Measurements from ENCODE around the gene GLIS1. TPM values are rescaled to one million over a fixed set of nuclear protein-coding genes. Genes with fewer than 3 reads are reported as not detected.

Gene GLIS1
- total and polyA plus RNA-seq, 2 of the 8 experiments (the other 6 are each of a cell fraction or from before 2014, with no cell fraction given), result 0.15 to 0.22 TPM

DNA sequence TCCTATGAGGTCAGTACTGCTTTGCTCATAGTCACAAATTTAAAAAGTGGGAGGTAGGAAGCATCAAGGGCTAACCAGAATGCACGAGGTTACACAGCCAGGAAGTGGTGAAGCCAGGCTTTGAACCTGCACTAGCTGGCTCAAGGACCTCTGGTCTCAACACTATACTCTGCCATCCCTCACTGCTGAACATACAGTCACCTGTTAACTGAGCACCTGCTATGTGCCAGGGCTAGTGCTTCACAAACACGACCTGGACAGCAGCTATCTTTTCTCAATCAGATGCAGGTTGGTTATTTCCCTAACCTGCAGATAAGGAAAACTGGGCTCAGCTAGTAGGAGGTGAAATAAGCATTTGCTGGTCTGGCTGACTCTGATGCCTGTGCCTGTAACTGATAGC lies 73.0 kb downstream of the GLIS1 start:
- no peak for TF ChIP-seq GTF2F1 (IDR thresholded peaks at IDR 0.05; ENCODE audit: borderline replicate concordance, low read depth, low read length)
- TF ChIP-seq, protein P1, sequence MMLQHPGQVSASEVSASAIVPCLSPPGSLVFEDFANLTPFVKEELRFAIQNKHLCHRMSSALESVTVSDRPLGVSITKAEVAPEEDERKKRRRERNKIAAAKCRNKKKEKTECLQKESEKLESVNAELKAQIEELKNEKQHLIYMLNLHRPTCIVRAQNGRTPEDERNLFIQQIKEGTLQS (IDR thresholded peaks at IDR 0.05; ENCODE audit: insufficient read depth, low read depth, low read length), result no peak
- no peak for TF ChIP-seq CREB1 (IDR thresholded peaks at IDR 0.05)
- TF ChIP-seq CBX5 (IDR thresholded peaks at IDR 0.05; ENCODE audit: low read depth, low read length), result no peak
- no peak for TF ChIP-seq POLR2A (IDR thresholded peaks at IDR 0.05; ENCODE audit: control extremely low read depth in 1 of 2, low read depth in 2 of 2, low read length in 2 of 2)
- no peak for TF ChIP-seq CHD1 (IDR thresholded peaks at IDR 0.05; ENCODE audit: low read depth, low read length)
- TF ChIP-seq POLR2AphosphoS5 (IDR thresholded peaks at IDR 0.05; ENCODE audit: low read depth, low read length), result no peak
- no peak for TF ChIP-seq KDM4A (IDR thresholded peaks at IDR 0.05; ENCODE audit: low read depth, low read length, severe bottlenecking)
- TF ChIP-seq, protein P2, sequence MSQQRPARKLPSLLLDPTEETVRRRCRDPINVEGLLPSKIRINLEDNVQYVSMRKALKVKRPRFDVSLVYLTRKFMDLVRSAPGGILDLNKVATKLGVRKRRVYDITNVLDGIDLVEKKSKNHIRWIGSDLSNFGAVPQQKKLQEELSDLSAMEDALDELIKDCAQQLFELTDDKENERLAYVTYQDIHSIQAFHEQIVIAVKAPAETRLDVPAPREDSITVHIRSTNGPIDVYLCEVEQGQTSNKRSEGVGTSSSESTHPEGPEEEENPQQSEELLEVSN (IDR thresholded peaks at IDR 0.05), result no peak
- no peak for TF ChIP-seq SP2 (IDR thresholded peaks at IDR 0.05; ENCODE audit: low read length)
- TF ChIP-seq BRCA1 (IDR thresholded peaks at IDR 0.05; ENCODE audit: low read depth, low read length), result no peak
- TF ChIP-seq ASH2L (IDR thresholded peaks at IDR 0.05; ENCODE audit: low read length), result no peak
- no peak for TF ChIP-seq EP300 (IDR thresholded peaks at IDR 0.05; ENCODE audit: borderline replicate concordance in 1 of 2, low read depth in 2 of 2, low read length in 2 of 2)
- TF ChIP-seq CBX8 (IDR thresholded peaks at IDR 0.05; ENCODE audit: borderline replicate concordance, low read depth, low read length), result no peak
- no peak for FAIRE-seq
- Histone ChIP-seq H3K4me1 (replicated peaks in 1 of 4; ENCODE audit: control insufficient read depth in 3 of 4, insufficient read depth in 4 of 4, low read length in 3 of 4) (no peaks in the 10 kb centered on the region), H3K36me3 (ENCODE audit: control insufficient read depth in 2 of 4, insufficient read depth in 4 of 4, low read length in 3 of 4) (no peaks in the 10 kb centered on the region), H4K5ac (ENCODE audit: insufficient read length, low read depth, low read length) (no peak overlapping the region), H3K9me3 (ENCODE audit: insufficient read depth in 2 of 2, low read depth in 1 of 2, low read length in 1 of 2) (no peaks in the 10 kb centered on the region), H3K56ac (replicated peaks; ENCODE audit: insufficient read length, low read depth, low read length) (no peak overlapping the region), H3K79me1 (ENCODE audit: low read depth, low read length) (no peaks in the 10 kb centered on the region), H3K23ac (ENCODE audit: insufficient read length) (no peak overlapping the region), H3K4me2 (ENCODE audit: insufficient read depth in 1 of 2, low read depth in 2 of 2, low read length in 2 of 2) (no peak overlapping the region), H3K9ac (replicated peaks in 1 of 4; ENCODE audit: extremely low read depth in 1 of 4, low read depth in 3 of 4, low read length in 3 of 4) (no peak overlapping the region), H2AK5ac (ENCODE audit: low read depth, low read length) (no peak overlapping the region), H4K20me1 (replicated peaks in 1 of 2; ENCODE audit: control insufficient read depth in 1 of 2, insufficient read depth in 2 of 2, low read length in 2 of 2) (no peaks in the 10 kb centered on the region), H4K91ac (replicated peaks; ENCODE audit: insufficient read length, low read length) (no peak overlapping the region), H2BK20ac (ENCODE audit: low read length) (no peak overlapping the region), H2BK5ac (ENCODE audit: low read depth, low read length) (no peak overlapping the region), H3K27me3 (replicated peaks in 1 of 4; ENCODE audit: control insufficient read depth in 3 of 4, extremely low read depth in 1 of 4, insufficient read depth in 3 of 4, low read length in 3 of 4) (no peaks in the 10 kb centered on the region; a peak in 2 of 7 replicates), H3K18ac (ENCODE audit: extremely low read depth, low read length) (no peak overlapping the region), H2BK120ac (replicated peaks; ENCODE audit: low read depth, low read length) (no peak overlapping the region), H3K4me3 (ENCODE audit: extremely low read depth in 1 of 4, insufficient read depth in 2 of 4, low read depth in 3 of 4, low read length in 4 of 4) (no peak overlapping the region), H3K23me2 (ENCODE audit: low read depth, low read length) (no peaks in the 10 kb centered on the region), H3K79me2 (ENCODE audit: control insufficient read depth in 1 of 2, insufficient read depth in 2 of 2, low read length in 2 of 2) (no peaks in the 10 kb centered on the region), H3K27ac (ENCODE audit: low read depth, low read length) (no peak overlapping the region), H2BK15ac (ENCODE audit: low read length) (no peak overlapping the region), H2AFZ (ENCODE audit: low read length) (no peak overlapping the region), H2BK12ac (ENCODE audit: low read depth, low read length) (no peak overlapping the region), H4K8ac (ENCODE audit: extremely low read depth, insufficient read depth, low read length) (no peak overlapping the region), H3K4ac (replicated peaks; ENCODE audit: insufficient read length, low read depth, low read length) (no peak overlapping the region), H3K14ac (ENCODE audit: insufficient read length) (no peak overlapping the region)
- 47% methylated on average over 2 of the region's 2 CpGs; no CpG with 5 or more reads in 1 of the 2 experiments for WGBS, 2 experiments (ENCODE audit: extremely low coverage in 1 of 2, insufficient coverage in 1 of 2, insufficient read length in 1 of 2, insufficient replicate concordance in 2 of 2, low coverage in 1 of 2, low lambda C conversion rate in 2 of 2, missing lambda C conversion rate in 1 of 2)
- ChIA-PET CTCF (ENCODE audit: partially characterized antibody) (interaction anchor here (0.7 to 2.1 kb wide), 11 partner anchors 9 to 387 kb away, joined by 3 to 8 read pairs (median 5); no protein-coding TSS in a partner anchor), POLR2A (ENCODE audit: partially characterized antibody) (no interaction called here)
- no peak for DNase-seq (ENCODE audit: low read depth in 1 of 2, low spot score in 2 of 2)

All from H1 (cell line).